HEK293 (cell line): ENCODE results near the gene TEDC2.

Source experiments
- CTCF ChIA-PET: fragments of 350-600 bp; formaldehyde crosslinking; extraction: SDS; loops from one replicate; lab custom pipeline; 2021; ENCODE audit warnings: antibody characterized with exemption; lab: Yijun Ruan, JAX
- POLR2A ChIA-PET: fragments of 300-600 bp; formaldehyde crosslinking; extraction: SDS; loops from one replicate; lab custom pipeline; 2020; ENCODE audit warnings: antibody characterized with exemption, inconsistent platforms; lab: Yijun Ruan, JAX
- H3K27ac ChIP-seq: fragments of 200-500 bp; sonication (Bioruptor generic); 2 replicates; pipeline ENCODE4 v1.5.1; 2014; ENCODE audit warnings: low read depth, low read length, control low read depth, inconsistent platforms; ENCODE audit errors: extremely low read depth
- H3K36me3 ChIP-seq, 2 experiments: fragments of 200-500 bp in 1 of 2; sonication (Bioruptor generic) in 1 of 2; 1 replicate in 1 of 2; 2 replicates in 1 of 2; pipeline ENCODE4 v1.5.1; 2014 to 2017; ENCODE audit warnings: inconsistent platforms in 2 of 2, low read length in 2 of 2; ENCODE audit not compliant: control insufficient read depth in 2 of 2, insufficient read depth in 1 of 2
- H3K4me1 ChIP-seq: fragments of 200-500 bp; sonication (Bioruptor generic); 2 replicates; pipeline ENCODE4 v1.5.1; 2014; ENCODE audit warnings: mild to moderate bottlenecking, low read length, inconsistent platforms; ENCODE audit not compliant: control insufficient read depth, insufficient read depth
- H3K4me3 ChIP-seq: 2 replicates; pipeline ENCODE4 v1.5.1; 2011; ENCODE audit warnings: low read depth, mild to moderate bottlenecking, control low read depth, low read length, moderate library complexity
- H3K9me3 ChIP-seq: fragments of 200-500 bp; sonication (Bioruptor generic); 2 replicates; pipeline ENCODE4 v1.5.1; 2014; ENCODE audit warnings: low read depth, low read length, inconsistent platforms; ENCODE audit not compliant: control insufficient read depth, insufficient read depth
- GLIS2 ChIP-seq: fragments of 450-650 bp; formaldehyde crosslinking; IDR thresholded peaks from 2 replicates; pipeline ENCODE4 v1.5.1; 2016; ENCODE audit warnings: missing biosample characterization, missing genetic modification characterization
- HIC1 ChIP-seq: fragments of 450-650 bp; formaldehyde crosslinking; IDR thresholded peaks from 2 replicates; pipeline ENCODE4 v1.5.1; 2016; ENCODE audit warnings: missing biosample characterization, missing genetic modification characterization
- IKZF3 ChIP-seq: fragments of 450-650 bp; IDR thresholded peaks from 2 replicates; pipeline ENCODE4 v1.5.0; 2018; ENCODE audit warnings: missing biosample characterization, mild to moderate bottlenecking, missing genetic modification characterization, moderate library complexity
- PRDM2 ChIP-seq: fragments of 450-650 bp; formaldehyde crosslinking; IDR thresholded peaks from 2 replicates; pipeline ENCODE4 v1.5.1; 2016; ENCODE audit warnings: missing biosample characterization, missing genetic modification characterization, borderline replicate concordance
- SP2 ChIP-seq: fragments of 450-650 bp; formaldehyde crosslinking; IDR thresholded peaks from 2 replicates; pipeline ENCODE4 v1.5.1; 2016; ENCODE audit warnings: missing biosample characterization, missing genetic modification characterization
- WT1 ChIP-seq: fragments of 450-650 bp; formaldehyde crosslinking; IDR thresholded peaks from 2 replicates; pipeline ENCODE4 v1.5.1; 2016; ENCODE audit warnings: missing biosample characterization, missing genetic modification characterization
- ZBTB20 ChIP-seq: fragments of 450-650 bp; formaldehyde crosslinking; IDR thresholded peaks from 2 replicates; pipeline ENCODE4 v1.5.1; 2016; ENCODE audit warnings: missing biosample characterization, missing genetic modification characterization
- ZBTB8A ChIP-seq: fragments of 450-650 bp; formaldehyde crosslinking; IDR thresholded peaks from 2 replicates; pipeline ENCODE4 v1.5.1; 2016; ENCODE audit warnings: missing biosample characterization, missing genetic modification characterization
- ZEB2 ChIP-seq: fragments of 450-650 bp; formaldehyde crosslinking; IDR thresholded peaks from 2 replicates; pipeline ENCODE4 v1.5.1; 2016; ENCODE audit warnings: missing biosample characterization, missing genetic modification characterization
- ZIC2 ChIP-seq: fragments of 450-650 bp; formaldehyde crosslinking; IDR thresholded peaks from 2 replicates; pipeline ENCODE4 v1.5.1; 2016; ENCODE audit warnings: missing biosample characterization, missing genetic modification characterization
- ZNF121 ChIP-seq: fragments of 450-650 bp; formaldehyde crosslinking; IDR thresholded peaks from 2 replicates; pipeline ENCODE4 v1.5.1; 2016; ENCODE audit warnings: missing biosample characterization, missing genetic modification characterization
- ZNF133 ChIP-seq: fragments of 450-650 bp; formaldehyde crosslinking; IDR thresholded peaks from 2 replicates; pipeline ENCODE4 v1.5.1; 2016; ENCODE audit warnings: missing biosample characterization, missing genetic modification characterization
- ZNF184 ChIP-seq: fragments of 450-650 bp; IDR thresholded peaks from 2 replicates; pipeline ENCODE4 v1.5.1; 2018; ENCODE audit warnings: missing biosample characterization, mild to moderate bottlenecking, missing genetic modification characterization
- ZNF335 ChIP-seq: fragments of 450-650 bp; formaldehyde crosslinking; conservative IDR thresholded peaks from 2 replicates; pipeline ENCODE4 v1.5.1; 2016; ENCODE audit warnings: missing biosample characterization, missing genetic modification characterization
- ZNF391 ChIP-seq: fragments of 450-650 bp; formaldehyde crosslinking; IDR thresholded peaks from 2 replicates; pipeline ENCODE4 v1.5.1; 2016; ENCODE audit warnings: low read depth, missing biosample characterization, missing genetic modification characterization, borderline replicate concordance
- ZNF561 ChIP-seq: fragments of 450-650 bp; IDR thresholded peaks from 2 replicates; pipeline ENCODE4 v1.5.1; 2018; ENCODE audit warnings: missing biosample characterization, missing genetic modification characterization, borderline replicate concordance
- ZNF585B ChIP-seq: fragments of 450-650 bp; formaldehyde crosslinking; IDR thresholded peaks from 2 replicates; pipeline ENCODE4 v1.5.1; 2016; ENCODE audit warnings: missing biosample characterization, missing genetic modification characterization
- ZNF658 ChIP-seq: fragments of 450-650 bp; formaldehyde crosslinking; IDR thresholded peaks from 2 replicates; pipeline ENCODE4; 2016; ENCODE audit warnings: missing biosample characterization, missing genetic modification characterization
- ZNF768 ChIP-seq: fragments of 450-650 bp; formaldehyde crosslinking; IDR thresholded peaks from 2 replicates; pipeline ENCODE4 v1.5.1; 2018; ENCODE audit warnings: missing biosample characterization, mild to moderate bottlenecking, missing genetic modification characterization
- ZSCAN5A ChIP-seq: fragments of 450-650 bp; formaldehyde crosslinking; IDR thresholded peaks from 2 replicates; pipeline ENCODE4 v1.5.1; 2016; ENCODE audit warnings: missing biosample characterization, missing genetic modification characterization
- ZXDB ChIP-seq: fragments of 450-650 bp; formaldehyde crosslinking; IDR thresholded peaks from 2 replicates; pipeline ENCODE4 v1.5.1; 2016; ENCODE audit warnings: missing biosample characterization, missing genetic modification characterization
- TF ChIP-seq, protein P1 (sequence below): fragments of 450-650 bp; formaldehyde crosslinking; IDR thresholded peaks from 2 replicates; pipeline ENCODE4 v1.5.1; 2016; ENCODE audit warnings: missing biosample characterization, missing genetic modification characterization

The TEDC2 gene

DNA sequence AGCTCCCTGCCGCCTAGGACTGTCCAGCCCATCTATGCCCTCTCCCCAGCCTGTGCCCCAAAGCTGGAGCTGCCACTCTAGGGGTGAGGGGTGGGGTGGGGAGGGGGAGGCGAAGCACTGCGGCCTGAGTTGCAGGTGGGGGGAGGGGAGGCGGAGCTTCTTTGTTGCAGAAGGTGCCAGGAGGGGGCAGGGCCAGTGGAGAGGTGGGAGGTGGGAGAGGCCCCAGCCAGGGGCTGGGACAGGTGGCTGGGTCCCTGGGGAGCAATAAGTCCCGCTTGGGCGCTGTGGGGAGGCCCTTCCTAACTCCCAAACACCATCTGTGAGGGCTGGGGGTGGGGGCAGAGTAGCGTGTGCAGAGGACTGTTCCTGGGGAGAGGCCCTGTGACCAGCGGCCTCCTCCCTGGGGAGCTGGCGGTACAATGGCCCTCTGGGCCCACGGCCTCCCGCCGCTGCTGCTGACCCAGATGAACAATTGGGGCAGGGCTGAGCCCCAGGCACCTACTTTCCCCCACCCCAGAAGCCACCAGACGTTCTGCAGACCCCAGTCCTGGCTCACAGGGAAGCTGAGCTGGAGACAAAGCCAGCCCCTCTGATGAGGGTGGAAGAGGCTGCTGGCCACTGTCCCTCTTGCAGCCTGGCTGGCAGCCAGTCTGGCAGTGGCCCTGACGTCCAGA lies 9.0 kb downstream of the TEDC2 start (continued):
- TF ChIP-seq WT1 (tag by site-specific recombination) (peak; percentile 97), ZIC2 (peak; percentile 97), ZSCAN5A (tag by site-specific recombination) (no peak), ZNF658 (tag by site-specific recombination) (no peak), PRDM2 (no peak), ZNF335 (tag by site-specific recombination) (peak; percentile 17), ZNF391 (tag by site-specific recombination) (peak; percentile 23; the same call in 1 of the 2 replicates), ZNF561 (tag by site-specific recombination) (no peak)
- TF ChIP-seq, all 188 proteins: peak for 58

- no peaks in the 10 kb centered on the region for H3K9me3 ChIP-seq
- peaks cover 27% of the 10 kb centered on the region for H3K4me1 ChIP-seq
- H3K27ac ChIP-seq: peak overlapping the region; percentile 69
- POLR2A ChIA-PET: interaction anchor here (0.6 to 3.2 kb wide), 9 partner anchors 10 to 218 kb away, joined by 3 to 34 read pairs (median 4); partner anchors contain the start of genes ATP6V0C, ECI1 and TEDC2
- H3K4me3 ChIP-seq: no peak overlapping the region
- CTCF ChIA-PET: interaction anchor here (1.2 to 2.5 kb wide), 2 partner anchors 32 to 39 kb away, joined by 4 to 8 read pairs; no protein-coding TSS in a partner anchor
- H3K36me3 ChIP-seq: no peaks in the 10 kb centered on the region
- TF ChIP-seq ZNF184 (tag by site-specific recombination): no peak
- TF ChIP-seq ZNF768 (tag by site-specific recombination): 0 out of 2 replicates have a peak, but pooled peaks have one; percentile 23
- no peak for TF ChIP-seq ZNF133
- peak; percentile 54 for TF ChIP-seq SP2 (tag by site-specific recombination)
- TF ChIP-seq ZEB2 (tag by site-specific recombination): peak; percentile 31
- TF ChIP-seq GLIS2 (tag by site-specific recombination): peak; percentile 20; the same call in 1 of the 2 replicates
- peak; percentile 12; the same call in 1 of the 2 replicates for TF ChIP-seq ZBTB20 (tag by site-specific recombination)
- TF ChIP-seq IKZF3: peak; percentile 82
- TF ChIP-seq ZNF585B: no peak
- TF ChIP-seq, protein P1, sequence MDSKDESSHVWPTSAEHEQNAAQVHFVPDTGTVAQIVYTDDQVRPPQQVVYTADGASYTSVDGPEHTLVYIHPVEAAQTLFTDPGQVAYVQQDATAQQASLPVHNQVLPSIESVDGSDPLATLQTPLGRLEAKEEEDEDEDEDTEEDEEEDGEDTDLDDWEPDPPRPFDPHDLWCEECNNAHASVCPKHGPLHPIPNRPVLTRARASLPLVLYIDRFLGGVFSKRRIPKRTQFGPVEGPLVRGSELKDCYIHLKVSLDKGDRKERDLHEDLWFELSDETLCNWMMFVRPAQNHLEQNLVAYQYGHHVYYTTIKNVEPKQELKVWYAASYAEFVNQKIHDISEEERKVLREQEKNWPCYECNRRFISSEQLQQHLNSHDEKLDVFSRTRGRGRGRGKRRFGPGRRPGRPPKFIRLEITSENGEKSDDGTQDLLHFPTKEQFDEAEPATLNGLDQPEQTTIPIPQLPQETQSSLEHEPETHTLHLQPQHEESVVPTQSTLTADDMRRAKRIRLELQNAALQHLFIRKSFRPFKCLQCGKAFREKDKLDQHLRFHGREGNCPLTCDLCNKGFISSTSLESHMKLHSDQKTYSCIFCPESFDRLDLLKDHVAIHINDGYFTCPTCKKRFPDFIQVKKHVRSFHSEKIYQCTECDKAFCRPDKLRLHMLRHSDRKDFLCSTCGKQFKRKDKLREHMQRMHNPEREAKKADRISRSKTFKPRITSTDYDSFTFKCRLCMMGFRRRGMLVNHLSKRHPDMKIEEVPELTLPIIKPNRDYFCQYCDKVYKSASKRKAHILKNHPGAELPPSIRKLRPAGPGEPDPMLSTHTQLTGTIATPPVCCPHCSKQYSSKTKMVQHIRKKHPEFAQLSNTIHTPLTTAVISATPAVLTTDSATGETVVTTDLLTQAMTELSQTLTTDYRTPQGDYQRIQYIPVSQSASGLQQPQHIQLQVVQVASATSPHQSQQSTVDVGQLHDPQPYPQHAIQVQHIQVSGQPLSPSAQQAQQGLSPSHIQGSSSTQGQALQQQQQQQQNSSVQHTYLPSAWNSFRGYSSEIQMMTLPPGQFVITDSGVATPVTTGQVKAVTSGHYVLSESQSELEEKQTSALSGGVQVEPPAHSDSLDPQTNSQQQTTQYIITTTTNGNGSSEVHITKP: peak; percentile 24; the same call in 1 of the 2 replicates
- peak; percentile 52 for TF ChIP-seq ZXDB (tag by site-specific recombination)
- TF ChIP-seq ZBTB8A: 0 out of 2 replicates have a peak, but pooled peaks have one; percentile 19
- TF ChIP-seq HIC1: peak; percentile 19; the same call in 1 of the 2 replicates
- no peak for TF ChIP-seq ZNF121 (tag by site-specific recombination)
Measured at GRCh38 chr16:2469399-2470233, 9.7 kb downstream of the TEDC2 start.
